NB4 (cell line): ENCODE measurements around the gene GSTT4.
"Not testable (repeated sequence)": the region's sequence is repeated elsewhere in the genome, so short reads cannot be mapped to it uniquely, and the experiment has no call there.

Experiments
- DNase-seq: peaks from one replicate; pipeline ENCODE4 v3.0.0; 2010; ENCODE audit warnings: low read depth
- H3K4me3 ChIP-seq: one replicate; pipeline ENCODE4 v1.5.1; 2011; ENCODE audit warnings: mild to moderate bottlenecking, low read depth, low read length, moderate library complexity
- CTCF ChIP-seq: IDR thresholded peaks from one replicate; pipeline ENCODE4 v1.5.1; 2012; ENCODE audit warnings: low read depth, low read length
- MAX ChIP-seq: IDR thresholded peaks from 2 replicates; pipeline ENCODE4 v1.6.1; 2011; ENCODE audit warnings: low read depth, low read length
- MYC ChIP-seq: IDR thresholded peaks from 2 replicates; pipeline ENCODE4 v1.6.1; 2011; ENCODE audit warnings: low read depth, low read length
- POLR2A ChIP-seq: IDR thresholded peaks from 2 replicates; pipeline ENCODE4 v1.6.1; 2011; ENCODE audit warnings: mild to moderate bottlenecking; ENCODE audit not compliant: insufficient read length; ENCODE audit errors: extremely low read depth

GSTT4 gene

GRCh38 chr22:23997092-23997491 lies 8.2 kb downstream of the GSTT4 start:
- no peak overlapping the region for H3K4me3 ChIP-seq
- DNase-seq: no peak
- TF ChIP-seq MYC: no peak
- TF ChIP-seq POLR2A: no peak
- TF ChIP-seq CTCF: no peak
- no peak for TF ChIP-seq MAX

- not testable (repeated sequence) for DNase-seq, H3K4me3 ChIP-seq
Observed at GRCh38 chr22:23993581-23994177, 11.6 kb downstream of the GSTT4 start.

- not testable (repeated sequence) for DNase-seq, H3K4me3 ChIP-seq
Observed at GRCh38 chr22:23993080-23993479, 12.2 kb downstream of the GSTT4 start.

- H3K4me3 ChIP-seq, DNase-seq: not testable (repeated sequence)
Observed at GRCh38 chr22:23989583-23990244, 15.5 kb downstream of the GSTT4 start.

GRCh38 chr22:23986538-23987178 lies 18.6 kb downstream of the GSTT4 start:
- H3K4me3 ChIP-seq, DNase-seq: not testable (repeated sequence)

GRCh38 chr22:23986089-23986488 lies 19.2 kb downstream of the GSTT4 start:
- not testable (repeated sequence) for H3K4me3 ChIP-seq, DNase-seq

GRCh38 chr22:23984430-23984829 lies 20.8 kb downstream of the GSTT4 start:
- no peak overlapping the region for H3K4me3 ChIP-seq
- DNase-seq: peak; percentile 63
- peak; percentile 63 for TF ChIP-seq CTCF
- no peak for TF ChIP-seq POLR2A
- peak; percentile 57; the same call in 1 of the 2 replicates for TF ChIP-seq MAX
- TF ChIP-seq MYC: no peak

- H3K4me3 ChIP-seq, DNase-seq: not testable (repeated sequence)
Observed at GRCh38 chr22:23980567-23980966, 24.7 kb downstream of the GSTT4 start.

GRCh38 chr22:23979557-23980240 lies 25.6 kb downstream of the GSTT4 start, which contains the start of gene GSTT2:
GSTT2 (plus strand) TSS chr22:23980134.
- not testable (repeated sequence) for DNase-seq, H3K4me3 ChIP-seq

GRCh38 chr22:23977304-23977703 lies 27.9 kb downstream of the GSTT4 start:
- DNase-seq, H3K4me3 ChIP-seq: not testable (repeated sequence)

- DNase-seq, H3K4me3 ChIP-seq: not testable (repeated sequence)
Observed at GRCh38 chr22:23974836-23975352, 30.4 kb downstream of the GSTT4 start.

GRCh38 chr22:23974345-23974744 lies 30.9 kb downstream of the GSTT4 start, which contains the start of gene DDT:
DDT (minus strand) TSS chr22:23974441; CDS start chr22:23974414, 27 bp downstream.
- not testable (repeated sequence) for H3K4me3 ChIP-seq, DNase-seq

GRCh38 chr22:23971927-23972326 lies 33.3 kb downstream of the GSTT4 start:
- not testable (repeated sequence) for DNase-seq, H3K4me3 ChIP-seq
